ENCODE measurements around the gene TMUB1. TPM values are rescaled to one million over a fixed set of nuclear protein-coding genes. Genes with fewer than 3 reads are reported as not detected.

The TMUB1 gene
- total RNA-seq, 4 donors from 2014 or later = 2.9 to 32.8 (median 8.6) TPM

GRCh38 chr7:151051108-151051507 lies 32.2 kb downstream of the TMUB1 start:
- Histone ChIP-seq H3K9me3 (no peaks in the 10 kb centered on the region), H3K27me3 (no peaks in the 10 kb centered on the region), H3K4me3 (no peak overlapping the region), H3K27ac (no peak overlapping the region), H3K4me1 (peaks cover 0 to 21% of the 10 kb centered on the region in 2 donors), H3K36me3 (no peaks in the 10 kb centered on the region)
- TF ChIP-seq CTCF (IDR thresholded peaks at IDR 0.05) = no peak
- TF ChIP-seq POLR2A (IDR thresholded peaks at IDR 0.05) = no peak
- DNase-seq = peak in 1 of 2 donors; percentile 61
- intact Hi-C loops (cut with DNase I; ENCODE audit: low total_unique reads) = no loop called here

- no peak for DNase-seq
- Histone ChIP-seq H3K4me3 (no peak overlapping the region), H3K27ac (no peak overlapping the region), H3K9me3 (no peaks in the 10 kb centered on the region), H3K36me3 (no peaks in the 10 kb centered on the region), H3K27me3 (no peaks in the 10 kb centered on the region), H3K4me1 (peaks cover 0 to 21% of the 10 kb centered on the region in 2 donors)
- TF ChIP-seq CTCF (IDR thresholded peaks at IDR 0.05) = no peak
- TF ChIP-seq POLR2A (IDR thresholded peaks at IDR 0.05) = no peak
- intact Hi-C loops (cut with DNase I; ENCODE audit: low total_unique reads) = no loop called here
Observed at GRCh38 chr7:151048911-151049463, 34.3 kb downstream of the TMUB1 start.

DNA sequence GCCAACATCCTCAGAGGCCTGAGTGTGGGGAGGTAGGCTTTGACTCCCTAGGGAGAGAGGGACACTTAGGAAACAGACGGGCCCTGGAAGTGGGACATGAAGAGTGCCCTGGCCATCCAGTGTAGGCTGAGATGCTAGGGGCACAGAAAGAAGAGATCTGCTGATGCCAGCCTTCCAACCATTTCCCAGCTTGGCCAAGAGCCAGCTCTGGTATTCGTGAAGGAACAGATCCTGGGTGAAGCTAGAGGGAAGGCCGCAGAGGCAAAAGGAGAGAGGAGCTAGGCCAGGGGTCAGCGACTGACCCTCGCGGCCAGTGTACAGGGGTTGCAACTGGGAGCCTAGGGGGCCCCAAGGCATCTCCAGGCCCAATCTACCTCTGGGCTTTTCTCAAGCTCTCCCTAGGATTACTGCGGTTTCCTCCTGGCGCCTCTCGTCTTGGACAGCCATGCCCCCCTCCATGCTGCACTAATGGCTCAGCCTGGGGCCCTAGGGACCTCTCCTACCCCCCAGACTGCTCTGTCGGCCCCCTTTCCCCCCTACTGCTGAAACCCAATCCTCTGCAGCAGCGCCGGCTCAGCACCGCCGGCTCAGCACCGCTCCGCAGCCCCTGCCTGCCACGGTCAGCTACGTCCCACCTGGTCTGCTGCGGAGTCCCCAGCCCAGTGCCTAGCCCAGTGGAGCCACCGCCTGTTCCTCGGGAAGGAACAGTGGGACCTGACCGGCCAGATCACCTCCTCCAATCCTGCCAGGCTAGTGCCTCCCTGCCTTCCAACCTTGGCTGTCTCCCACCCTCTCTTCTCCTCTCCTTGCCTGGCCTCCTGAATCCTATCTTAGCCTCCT lies 35.1 kb downstream of the TMUB1 start, which contains the start of gene ASIC3:
ASIC3 (plus strand) TSS at position 556 of the 840 bp plus-strand sequence. CDS start 355 bp downstream, outside the sequence.
- H3K4me1 ChIP-seq = peaks cover 0 to 21% of the 10 kb centered on the region in 2 donors
- H3K9me3 ChIP-seq = no peaks in the 10 kb centered on the region
- no peak for DNase-seq
- H3K27me3 ChIP-seq = no peaks in the 10 kb centered on the region
- TF ChIP-seq CTCF (IDR thresholded peaks at IDR 0.05) (no peak), POLR2A (IDR thresholded peaks at IDR 0.05) (no peak)
- H3K36me3 ChIP-seq = no peaks in the 10 kb centered on the region
- H3K27ac ChIP-seq = no peak within 1 kb of the TSS
- intact Hi-C loops (cut with DNase I; ENCODE audit: low total_unique reads) = no loop called here
- H3K4me3 ChIP-seq = no peak within 1 kb of the TSS

GRCh38 chr7:151046603-151047573 lies 36.4 kb downstream of the TMUB1 start:
- Histone ChIP-seq H3K36me3 (no peaks in the 10 kb centered on the region), H3K27ac (peak overlapping the region in 1 of 2 donors; percentile 6), H3K9me3 (no peaks in the 10 kb centered on the region), H3K4me3 (no peak overlapping the region), H3K4me1 (peaks cover 0 to 21% of the 10 kb centered on the region in 2 donors), H3K27me3 (no peaks in the 10 kb centered on the region)
- intact Hi-C loops (cut with DNase I; ENCODE audit: low total_unique reads) = no loop called here
- peak; percentile 63 to 72 for DNase-seq
- no peak for TF ChIP-seq CTCF (IDR thresholded peaks at IDR 0.05)
- TF ChIP-seq POLR2A (IDR thresholded peaks at IDR 0.05) = no peak
